Mesenchymal stem cell (in vitro differentiated cells and primary cell): ENCODE results near the gene SLC16A7.

Experiments used
- DNase-seq: peaks from one replicate; pipeline ENCODE4 v3.0.0-alpha.2; 2013
- H2AFZ ChIP-seq: one replicate; pipeline ENCODE4 v1.6.1; 2013; ENCODE audit warnings: low read depth, mild to moderate bottlenecking, control low read depth, inconsistent platforms, low read length, moderate library complexity
- H2AK5ac ChIP-seq: 2 replicates; pipeline ENCODE4 v1.6.1; 2013; ENCODE audit warnings: low read length, moderate library complexity, mild to moderate bottlenecking, inconsistent platforms; ENCODE audit not compliant: severe bottlenecking
- H2BK120ac ChIP-seq: one replicate; pipeline ENCODE4 v1.6.1; 2013; ENCODE audit warnings: low read depth, mild to moderate bottlenecking, inconsistent platforms, low read length, moderate library complexity
- H2BK12ac ChIP-seq, 2 experiments: one replicate each; pipeline ENCODE4 v1.6.1; 2013; ENCODE audit warnings: inconsistent platforms in 2 of 2, low read length in 2 of 2, mild to moderate bottlenecking in 2 of 2, moderate library complexity in 2 of 2, control low read depth in 1 of 2
- H2BK15ac ChIP-seq: one replicate; pipeline ENCODE4 v1.6.1; 2013; ENCODE audit warnings: mild to moderate bottlenecking, low read depth, inconsistent platforms; ENCODE audit not compliant: poor library complexity, severe bottlenecking
- H2BK5ac ChIP-seq: 2 replicates; pipeline ENCODE4 v1.6.1; 2013; ENCODE audit warnings: low read depth, mild to moderate bottlenecking, low read length, control low read depth, inconsistent platforms; ENCODE audit not compliant: poor library complexity, severe bottlenecking
- H3K14ac ChIP-seq, 2 experiments: one replicate each; pipeline ENCODE4 v1.6.1; 2013; ENCODE audit warnings: inconsistent platforms in 2 of 2, low read length in 2 of 2, control low read depth in 1 of 2, mild to moderate bottlenecking in 1 of 2, moderate library complexity in 1 of 2
- H3K18ac ChIP-seq, 2 experiments: one replicate each; pipeline ENCODE4 v1.6.1; 2013; ENCODE audit warnings: inconsistent platforms in 2 of 2, low read length in 2 of 2, control low read depth in 1 of 2, low read depth in 1 of 2, mild to moderate bottlenecking in 1 of 2
- H3K23ac ChIP-seq, 2 experiments: one replicate each; pipeline ENCODE4 v1.6.1; 2013; ENCODE audit warnings: inconsistent platforms in 2 of 2, low read length in 2 of 2, mild to moderate bottlenecking in 2 of 2, moderate library complexity in 2 of 2, control low read depth in 1 of 2
- H3K27ac ChIP-seq: 2 replicates; pipeline ENCODE4 v1.5.1; 2013; ENCODE audit warnings: mild to moderate bottlenecking, moderate library complexity, low read length, control low read depth, inconsistent platforms; ENCODE audit not compliant: poor library complexity, severe bottlenecking
- H3K27me3 ChIP-seq, 2 experiments: 2 replicates each; pipeline versions ENCODE4 v1.6.1 to v1.7.0; 2013; ENCODE audit warnings: low read length in 2 of 2, mild to moderate bottlenecking in 2 of 2, moderate library complexity in 2 of 2, control low read depth in 1 of 2, inconsistent platforms in 1 of 2; ENCODE audit not compliant: control insufficient read depth in 1 of 2, insufficient read depth in 1 of 2
- H3K36me3 ChIP-seq, 2 experiments: 2 replicates each; pipeline versions ENCODE4 v1.6.1 to v1.7.0; 2013; ENCODE audit warnings: low read length in 2 of 2, control low read depth in 1 of 2, inconsistent platforms in 1 of 2, low read depth in 1 of 2, mild to moderate bottlenecking in 1 of 2; ENCODE audit not compliant: insufficient read depth in 2 of 2, control insufficient read depth in 1 of 2
- H3K4ac ChIP-seq, 2 experiments: one replicate each; pipeline ENCODE4 v1.6.1; 2013; ENCODE audit warnings: inconsistent platforms in 2 of 2, low read length in 2 of 2, mild to moderate bottlenecking in 2 of 2, moderate library complexity in 2 of 2, control low read depth in 1 of 2, low read depth in 1 of 2
- H3K4me1 ChIP-seq: 2 replicates; pipeline ENCODE4 v1.6.1; 2013; ENCODE audit warnings: low read depth, low read length, control low read depth; ENCODE audit not compliant: control insufficient read depth, insufficient read depth
- H3K4me2 ChIP-seq: 2 replicates; pipeline ENCODE4 v1.6.1; 2013; ENCODE audit warnings: low read length, mild to moderate bottlenecking, inconsistent platforms; ENCODE audit not compliant: poor library complexity, severe bottlenecking
- H3K4me3 ChIP-seq, 2 experiments: 2 replicates each; pipeline versions ENCODE4 v1.5.1 to v1.7.0; 2013; ENCODE audit warnings: low read length in 2 of 2, mild to moderate bottlenecking in 2 of 2, control low read depth in 1 of 2, low read depth in 1 of 2; ENCODE audit not compliant: insufficient read depth in 1 of 2
- H3K79me1 ChIP-seq: replicated peaks from 2 replicates; pipeline ENCODE4 v1.6.1; 2013; ENCODE audit warnings: mild to moderate bottlenecking, control low read depth, low read length, inconsistent platforms; ENCODE audit not compliant: poor library complexity, severe bottlenecking
- H3K9ac ChIP-seq: 2 replicates; pipeline ENCODE4 v1.7.0; 2013; ENCODE audit warnings: mild to moderate bottlenecking, low read length, moderate library complexity
- H3K9me3 ChIP-seq: 2 replicates; pipeline ENCODE4 v1.7.0; 2013; ENCODE audit warnings: mild to moderate bottlenecking, low read length; ENCODE audit not compliant: control insufficient read depth
- H4K8ac ChIP-seq: one replicate; pipeline ENCODE4 v1.6.1; 2013; ENCODE audit warnings: inconsistent platforms, mild to moderate bottlenecking, low read length, moderate library complexity
- H4K91ac ChIP-seq: one replicate; pipeline ENCODE4 v1.6.1; 2013; ENCODE audit warnings: mild to moderate bottlenecking, low read length, inconsistent platforms
- WGBS: methylation state at CpG from one replicate; pipeline ENCODE4 v1.1.7; 2013; ENCODE audit warnings: mixed read lengths; 5-methylcytosine and 5-hydroxymethylcytosine counted together

Gene SLC16A7

GRCh38 chr12:59574406-59574805 lies 21.4 kb upstream of the SLC16A7 start:
- Histone ChIP-seq H3K79me1 (no peaks in the 10 kb centered on the region), H3K9me3 (no peaks in the 10 kb centered on the region), H3K4me2 (no peak overlapping the region), H2BK15ac (no peak overlapping the region), H3K4me3 (no peak overlapping the region), H3K27ac (no peak overlapping the region), H3K36me3 (no peaks in the 10 kb centered on the region), H3K9ac (no peak overlapping the region), H3K14ac (no peak overlapping the region), H4K91ac (no peak overlapping the region), H3K4ac (no peak overlapping the region), H2BK5ac (no peak overlapping the region), H3K18ac (no peak overlapping the region), H3K23ac (no peak overlapping the region), H2BK120ac (no peak overlapping the region), H2AK5ac (no peak overlapping the region), H2AFZ (no peak overlapping the region), H4K8ac (no peak overlapping the region), H3K27me3 (no peaks in the 10 kb centered on the region), H3K4me1 (peaks cover 1% of the 10 kb centered on the region), H2BK12ac (no peak overlapping the region)
- DNase-seq: no peak

GRCh38 chr12:59575826-59576225 lies 20.0 kb upstream of the SLC16A7 start:
- H3K79me1 ChIP-seq: no peaks in the 10 kb centered on the region
- no peak overlapping the region for H2BK12ac ChIP-seq
- WGBS: no CpG with 5 or more reads among the region's 2 CpGs
- no peaks in the 10 kb centered on the region for H3K36me3 ChIP-seq
- H3K4me1 ChIP-seq: peaks cover under 1% of the 10 kb centered on the region
- no peak overlapping the region for H3K14ac ChIP-seq
- H4K91ac ChIP-seq: no peak overlapping the region
- H3K27me3 ChIP-seq: no peaks in the 10 kb centered on the region
- no peak overlapping the region for H4K8ac ChIP-seq
- no peak overlapping the region for H3K4me3 ChIP-seq
- H2BK5ac ChIP-seq: no peak overlapping the region
- H3K4ac ChIP-seq: no peak overlapping the region
- H2BK15ac ChIP-seq: no peak overlapping the region
- no peak overlapping the region for H3K27ac ChIP-seq
- no peak overlapping the region for H2AFZ ChIP-seq
- H3K9ac ChIP-seq: no peak overlapping the region
- no peak overlapping the region for H2AK5ac ChIP-seq
- no peaks in the 10 kb centered on the region for H3K9me3 ChIP-seq
- no peak overlapping the region for H3K18ac ChIP-seq
- no peak overlapping the region for H3K4me2 ChIP-seq
- no peak overlapping the region for H3K23ac ChIP-seq
- no peak for DNase-seq
- no peak overlapping the region for H2BK120ac ChIP-seq

- Histone ChIP-seq H2AK5ac (no peak overlapping the region), H4K8ac (no peak overlapping the region), H3K27me3 (no peaks in the 10 kb centered on the region), H3K9me3 (no peaks in the 10 kb centered on the region), H3K9ac (no peak overlapping the region), H3K23ac (no peak overlapping the region), H3K18ac (no peak overlapping the region), H2AFZ (no peak overlapping the region), H4K91ac (no peak overlapping the region), H3K4me1 (no peaks in the 10 kb centered on the region), H3K4ac (no peak overlapping the region), H3K14ac (no peak overlapping the region), H2BK5ac (no peak overlapping the region), H2BK15ac (no peak overlapping the region), H3K4me3 (no peak overlapping the region), H3K4me2 (no peak overlapping the region), H3K36me3 (no peaks in the 10 kb centered on the region), H2BK12ac (no peak overlapping the region), H3K27ac (no peak overlapping the region), H2BK120ac (no peak overlapping the region), H3K79me1 (no peaks in the 10 kb centered on the region)
- no peak for DNase-seq
- 100% methylated on average over 1 of the region's 1 CpG for WGBS
These were observed 17.6 kb upstream of the SLC16A7 start for GRCh38 chr12:59578254-59578653.

- H3K4me1 ChIP-seq: no peaks in the 10 kb centered on the region
- 94% methylated on average over 1 of the region's 2 CpGs for WGBS
- no peak overlapping the region for H3K14ac ChIP-seq
- H3K9me3 ChIP-seq: no peaks in the 10 kb centered on the region
- H2BK15ac ChIP-seq: no peak overlapping the region
- H3K4ac ChIP-seq: no peak overlapping the region
- H3K79me1 ChIP-seq: no peaks in the 10 kb centered on the region
- no peaks in the 10 kb centered on the region for H3K36me3 ChIP-seq
- H3K23ac ChIP-seq: no peak overlapping the region
- DNase-seq: no peak
- H3K4me3 ChIP-seq: no peak overlapping the region
- no peaks in the 10 kb centered on the region for H3K27me3 ChIP-seq
- H3K9ac ChIP-seq: no peak overlapping the region
- no peak overlapping the region for H4K91ac ChIP-seq
- no peak overlapping the region for H3K27ac ChIP-seq
- no peak overlapping the region for H2BK120ac ChIP-seq
- no peak overlapping the region for H2AFZ ChIP-seq
- H2BK5ac ChIP-seq: no peak overlapping the region
- H3K4me2 ChIP-seq: no peak overlapping the region
- no peak overlapping the region for H2AK5ac ChIP-seq
- no peak overlapping the region for H4K8ac ChIP-seq
- H3K18ac ChIP-seq: no peak overlapping the region
- no peak overlapping the region for H2BK12ac ChIP-seq
These were observed 16.2 kb upstream of the SLC16A7 start for GRCh38 chr12:59579631-59580030.
